GM12872 (cell line): ENCODE results near the gene STARD13.

ENCODE experiments used
- CTCF ChIP-seq: IDR thresholded peaks from 3 replicates; pipeline ENCODE4 v1.5.1; 2011; ENCODE audit warnings: low read depth, mild to moderate bottlenecking, low read length, moderate library complexity; ENCODE audit not compliant: insufficient read depth

STARD13 gene

DNA sequence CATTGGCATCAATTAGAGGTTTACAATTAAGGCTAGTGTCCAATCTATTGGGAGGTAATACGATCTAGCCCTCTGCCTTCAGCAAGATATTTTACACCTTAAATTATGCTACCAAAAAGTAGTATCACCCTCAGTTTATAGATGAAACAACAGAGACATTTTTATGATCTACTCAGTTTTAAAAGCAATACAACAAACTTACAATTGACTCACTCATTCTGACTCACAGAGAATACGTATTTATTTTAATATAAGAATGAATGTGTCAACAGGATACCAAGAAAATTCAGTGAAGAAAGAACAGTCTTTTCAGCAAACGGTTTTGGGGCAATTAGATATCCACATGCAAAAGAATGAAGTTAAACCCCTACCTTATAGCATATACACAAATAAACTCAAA lies 32.5 kb upstream of the STARD13 start:
- TF ChIP-seq CTCF = no peak

GRCh38 chr13:33316890-33317289 lies 31.3 kb upstream of the STARD13 start:
- TF ChIP-seq CTCF = no peak

- TF ChIP-seq CTCF = no peak
These were observed 27.9 kb upstream of the STARD13 start for GRCh38 chr13:33313504-33313903.

DNA sequence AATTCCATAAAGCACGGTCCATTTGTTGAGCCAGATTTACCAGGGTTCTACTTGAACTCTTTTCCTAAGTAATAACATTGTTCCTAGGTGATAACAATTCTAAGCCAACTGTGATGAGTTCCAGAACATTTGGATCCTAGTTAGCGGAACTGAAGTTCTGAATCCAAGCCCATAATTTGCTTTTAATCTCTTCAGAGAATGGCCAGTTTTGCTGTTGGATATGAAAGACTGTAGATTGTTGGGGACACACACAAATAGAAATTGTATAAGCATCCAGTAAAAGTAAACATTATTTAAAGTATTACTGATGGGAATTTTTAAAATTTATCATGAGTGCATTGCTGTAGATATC lies 27.3 kb upstream of the STARD13 start:
- no peak for TF ChIP-seq CTCF

DNA sequence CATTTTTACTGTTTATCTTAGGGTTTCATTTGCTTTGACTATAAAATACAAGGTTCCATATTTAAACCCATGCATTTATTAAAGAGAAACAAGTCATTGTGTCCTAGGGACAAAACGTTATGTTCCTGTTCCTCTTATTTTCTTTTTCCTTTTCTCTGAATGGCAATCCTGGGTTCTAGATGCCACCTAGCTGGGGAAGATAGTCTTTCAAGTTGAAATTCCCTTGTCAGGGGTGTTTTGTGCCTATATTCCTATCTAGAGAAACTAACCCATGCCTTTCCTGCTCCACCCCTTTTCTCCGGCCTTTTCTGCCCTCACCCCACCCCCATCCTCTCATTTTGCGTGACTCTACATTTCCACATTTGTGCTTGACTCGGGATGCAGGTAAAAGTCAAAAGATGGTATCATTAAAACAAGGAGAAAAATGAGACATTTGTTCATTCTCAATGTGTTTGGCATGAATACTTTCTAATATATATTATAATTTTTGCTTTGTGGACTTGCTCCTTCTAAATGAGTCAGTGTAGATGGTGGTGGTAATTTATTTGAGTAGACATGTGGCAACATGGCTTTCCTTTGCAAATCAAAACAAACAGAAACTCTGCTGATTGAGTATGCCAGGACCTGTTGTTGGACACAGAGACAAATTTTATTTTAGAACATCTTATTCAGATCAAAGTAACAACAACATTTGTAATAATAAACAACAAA lies 26.8 kb upstream of the STARD13 start:
- TF ChIP-seq CTCF = 0 out of 3 replicates have a peak, but pooled peaks have one; percentile 7

- TF ChIP-seq CTCF = no peak
These were observed 25.5 kb upstream of the STARD13 start for GRCh38 chr13:33311040-33311439.

DNA sequence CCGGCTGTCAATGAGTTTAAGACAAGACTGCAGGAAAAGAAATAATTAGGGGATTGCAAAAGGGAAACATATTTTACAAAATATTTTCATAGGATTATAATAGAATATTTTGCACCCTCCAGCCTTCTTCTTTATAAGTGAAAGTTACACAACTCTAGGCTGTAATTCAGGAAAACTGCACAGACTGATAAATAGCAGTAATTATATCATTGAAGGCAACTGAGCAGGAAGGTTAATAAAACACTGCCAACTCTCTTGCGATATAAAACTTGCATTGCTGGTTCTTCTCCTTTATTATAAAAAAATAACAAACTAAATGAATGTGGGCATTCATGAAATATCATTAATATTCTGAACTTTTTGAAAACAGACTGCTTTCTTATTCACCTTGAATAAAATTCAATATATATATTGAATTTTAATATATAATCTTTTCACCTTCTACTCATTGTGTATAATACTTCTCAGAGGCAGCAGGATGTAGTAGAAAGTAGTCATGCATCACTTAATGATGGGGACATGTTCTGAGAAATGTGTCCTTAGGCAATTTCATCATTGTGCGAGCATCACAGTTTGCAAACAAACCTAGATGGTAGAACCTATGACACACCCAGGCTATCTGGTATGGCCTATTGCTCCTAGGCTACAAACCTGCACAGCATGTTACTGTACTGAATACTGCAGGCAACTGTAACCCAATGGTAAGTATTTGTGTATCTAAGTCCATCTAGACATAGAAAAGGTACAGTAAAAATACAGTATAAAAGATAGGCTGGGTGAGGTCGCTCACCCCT lies 24.9 kb upstream of the STARD13 start:
- TF ChIP-seq CTCF = no peak
